Naive thymus-derived CD4-positive, alpha-beta T cell (primary cell): ENCODE data around the gene LCN1. TPM values are rescaled to one million over a fixed set of nuclear protein-coding genes. Genes with fewer than 3 reads are reported as not detected.

Experiments
- ATAC-seq: fragments of 150-1000 bp; cut with Tn5 transposase; 2 replicates; pipeline ENCODE4 v1.10.0; 2021; ENCODE audit warnings: mild to moderate bottlenecking, moderate library complexity
- CTCF ChIA-PET: fragments of 350-600 bp; sonication (Branson Sonifier 250); formaldehyde crosslinking; loops from one replicate; lab custom pipeline; 2021; ENCODE audit warnings: antibody characterized with exemption; lab: Charles Lee
- POLR2A ChIA-PET: fragments of 350-600 bp; sonication (Branson Sonifier 250); formaldehyde crosslinking; loops from one replicate; lab custom pipeline; 2021; ENCODE audit warnings: antibody characterized with exemption, inconsistent platforms; lab: Charles Lee
- DNase-seq, 9 donors: peaks; one replicate each; pipeline versions ENCODE4 v3.0.0 to v3.0.0-alpha.2; 2020 to 2022; ENCODE audit warnings: mixed read lengths in 1 of 9
- H3K27ac ChIP-seq: one replicate; pipeline ENCODE4 v1.7.0; 2013; ENCODE audit warnings: mild to moderate bottlenecking, low read depth, low read length, moderate library complexity
- H3K27me3 ChIP-seq, 2 donors: one replicate each; pipeline ENCODE4 v1.7.0; 2013; ENCODE audit warnings: low read length in 2 of 2, mild to moderate bottlenecking in 2 of 2, moderate library complexity in 2 of 2; ENCODE audit not compliant: control insufficient read depth in 2 of 2, insufficient read depth in 2 of 2
- H3K36me3 ChIP-seq, 3 experiments: 1 replicate in 2 of 3; 2 replicates in 1 of 3; pipeline ENCODE4 v1.7.0; 2013; ENCODE audit warnings: low read length in 3 of 3, mild to moderate bottlenecking in 3 of 3, moderate library complexity in 1 of 3; ENCODE audit not compliant: insufficient read depth in 3 of 3, control insufficient read depth in 2 of 3
- H3K4me1 ChIP-seq, 2 donors: one replicate each; pipeline ENCODE4 v1.7.0; 2013; ENCODE audit warnings: low read length in 2 of 2, mild to moderate bottlenecking in 2 of 2, moderate library complexity in 1 of 2; ENCODE audit not compliant: control insufficient read depth in 2 of 2, insufficient read depth in 2 of 2
- H3K4me3 ChIP-seq: 2 replicates; pipeline ENCODE4 v1.7.0; 2013; ENCODE audit warnings: mild to moderate bottlenecking, low read length
- H3K9me3 ChIP-seq, 3 experiments: 1 replicate in 2 of 3; 2 replicates in 1 of 3; pipeline ENCODE4 v1.7.0; 2013; ENCODE audit warnings: low read length in 3 of 3; ENCODE audit not compliant: control insufficient read depth in 2 of 3
- H3K27ac Mint-ChIP-seq, 9 donors: one replicate each; pipeline ENCODE4 v1.8.0; 2020 to 2022; ENCODE audit warnings: mixed read lengths in 9 of 9, mild to moderate bottlenecking in 8 of 9, moderate library complexity in 5 of 9, inconsistent platforms in 2 of 9
- H3K27me3 Mint-ChIP-seq, 5 donors: one replicate each; pipeline ENCODE4 v1.8.0; 2021 to 2022; ENCODE audit warnings: mixed read lengths in 5 of 5, mild to moderate bottlenecking in 1 of 5
- H3K36me3 Mint-ChIP-seq, 5 donors: one replicate each; pipeline ENCODE4 v1.8.0; 2020 to 2022; ENCODE audit warnings: mixed read lengths in 5 of 5, mild to moderate bottlenecking in 3 of 5, inconsistent platforms in 1 of 5
- H3K4me1 Mint-ChIP-seq, 7 donors: one replicate each; pipeline ENCODE4 v1.8.0; 2020 to 2022; ENCODE audit warnings: mixed read lengths in 7 of 7, mild to moderate bottlenecking in 3 of 7, inconsistent platforms in 1 of 7
- H3K4me3 Mint-ChIP-seq, 10 donors: one replicate each; pipeline ENCODE4 v1.8.0; 2020 to 2022; ENCODE audit warnings: mild to moderate bottlenecking in 10 of 10, mixed read lengths in 10 of 10, moderate library complexity in 6 of 10, inconsistent platforms in 2 of 10
- H3K9me3 Mint-ChIP-seq, 11 donors: one replicate each; pipeline ENCODE4 v1.8.0; 2020 to 2022; ENCODE audit warnings: mixed read lengths in 11 of 11, mild to moderate bottlenecking in 4 of 11, inconsistent platforms in 1 of 11, moderate library complexity in 1 of 11
- intact Hi-C, 2 donors: fragments of 100-400 bp; cut with micrococcal nuclease; formaldehyde crosslinking; loops; one replicate each; pipeline ENCODE4 v1.15.1; 2023
- polyA plus RNA-seq, 2 donors: library from polyadenylated mRNA; unstranded; fragments of 300-500 nt; fragmentation: Illumina TruSeq; gene quantifications; one replicate each; pipeline ENCODE4 v1.2.3, GENCODE V29; 2021
- total RNA-seq, 6 experiments: library from RNA in 5 of 6; stranded (reverse) in 5 of 6; gene quantifications; 1 replicate in 5 of 6; 2 replicates in 1 of 6; pipeline ENCODE4 v1.2.3 and lab custom pipeline; 2021 to 2026

LCN1 gene
- total and polyA plus RNA-seq, 7 experiments from 2014 or later: not detected

- H3K9me3 ChIP-seq: no peaks in the 10 kb centered on the region
- ATAC-seq (no peak), DNase-seq (no peak)
- Mint-ChIP-seq H3K27ac (peak overlapping the region in 6 of 9 donors; percentile 41 to 96 (median 66)), H3K9me3 (no peaks in the 10 kb centered on the region), H3K36me3 (peaks cover 0 to 17% (median 8%) of the 10 kb centered on the region in 5 donors), H3K4me3 (peak overlapping the region; percentile 78 to 95 (median 88)), H3K4me1 (peaks cover 12 to 41% (median 18%) of the 10 kb centered on the region in 7 donors), H3K27me3 (no peaks in the 10 kb centered on the region)
- H3K4me3 ChIP-seq: peak overlapping the region; percentile 91
- intact Hi-C loops: loop anchor here in 1 of 2 donors (5.0 to 10.0 kb wide), 2 partner anchors 1044 to 1337 kb away; partner anchors contain the start of gene RNU6ATAC
- H3K4me1 ChIP-seq: peaks cover 10 to 14% of the 10 kb centered on the region in 2 donors
- peak overlapping the region; percentile 77 for H3K27ac ChIP-seq
- CTCF ChIA-PET: no interaction called here
- no peaks in the 10 kb centered on the region for H3K27me3 ChIP-seq
- POLR2A ChIA-PET: no interaction called here
- H3K36me3 ChIP-seq: peaks cover 0 to 45% (median 0%) of the 10 kb centered on the region in 3 experiments
These were observed 19.7 kb upstream of the LCN1 start for GRCh38 chr9:135501261-135502167.

GRCh38 chr9:135502168-135502872 is 18.9 kb upstream of the LCN1 start:
- ATAC-seq (no peak), DNase-seq (no peak)
- Mint-ChIP-seq H3K36me3 (peaks cover 0 to 17% (median 8%) of the 10 kb centered on the region in 5 donors), H3K27ac (peak overlapping the region in 5 of 9 donors; percentile 17 to 79 (median 59)), H3K4me1 (peaks cover 12 to 41% (median 18%) of the 10 kb centered on the region in 7 donors), H3K27me3 (no peaks in the 10 kb centered on the region), H3K9me3 (no peaks in the 10 kb centered on the region), H3K4me3 (peak overlapping the region; percentile 78 to 95 (median 88))
- no peaks in the 10 kb centered on the region for H3K9me3 ChIP-seq
- intact Hi-C loops: loop anchor here in 1 of 2 donors (5.0 to 10.0 kb wide), 2 partner anchors 1045 to 1338 kb away; partner anchors contain the start of gene RNU6ATAC
- H3K4me1 ChIP-seq: peaks cover 10 to 14% of the 10 kb centered on the region in 2 donors
- H3K4me3 ChIP-seq: no peak overlapping the region
- ChIA-PET POLR2A (no interaction called here), CTCF (no interaction called here)
- peaks cover 0 to 45% (median 0%) of the 10 kb centered on the region in 3 experiments for H3K36me3 ChIP-seq
- H3K27ac ChIP-seq: peak overlapping the region; percentile 77
- no peaks in the 10 kb centered on the region for H3K27me3 ChIP-seq

- peaks cover 0 to 2% (median under 1%) of the 10 kb centered on the region in 11 donors for H3K9me3 Mint-ChIP-seq
- intact Hi-C loops: loop anchor here in 1 of 2 donors (5.0 to 10.0 kb wide), 2 partner anchors 1046 to 1338 kb away; partner anchors contain the start of gene RNU6ATAC
- POLR2A ChIA-PET: no interaction called here
These were observed 18.3 kb upstream of the LCN1 start for GRCh38 chr9:135502873-135503321.

GRCh38 chr9:135503371-135504261 is 17.6 kb upstream of the LCN1 start:
- peaks cover 0 to 45% (median 0%) of the 10 kb centered on the region in 3 experiments for H3K36me3 ChIP-seq
- CTCF ChIA-PET: no interaction called here
- POLR2A ChIA-PET: no interaction called here
- H3K27ac ChIP-seq: no peak overlapping the region
- no peaks in the 10 kb centered on the region for H3K27me3 Mint-ChIP-seq
- peaks cover 0 to 8% (median 0%) of the 10 kb centered on the region in 3 experiments for H3K9me3 ChIP-seq
- peaks cover 0 to 10% (median 4%) of the 10 kb centered on the region in 11 donors for H3K9me3 Mint-ChIP-seq
- intact Hi-C loops: loop anchor here in 1 of 2 donors (5.0 to 10.0 kb wide), 2 partner anchors 1046 to 1339 kb away; partner anchors contain the start of gene RNU6ATAC
- no peaks in the 10 kb centered on the region for H3K27me3 ChIP-seq
- DNase-seq: no peak
- no peak for ATAC-seq
- H3K36me3 Mint-ChIP-seq: peaks cover under 1 to 17% (median 8%) of the 10 kb centered on the region in 5 donors
- no peak overlapping the region for H3K4me3 ChIP-seq
- peak overlapping the region in 8 of 10 donors; percentile 3 to 92 (median 76) for H3K4me3 Mint-ChIP-seq
- H3K4me1 Mint-ChIP-seq: peaks cover 12 to 41% (median 18%) of the 10 kb centered on the region in 7 donors
- peak overlapping the region in 1 of 9 donors; percentile 17 for H3K27ac Mint-ChIP-seq
- H3K4me1 ChIP-seq: peaks cover 10 to 14% of the 10 kb centered on the region in 2 donors

More at GRCh38 chr9:135502873-135503321, 18.3 kb upstream of the LCN1 start:
- Mint-ChIP-seq H3K27me3 (no peaks in the 10 kb centered on the region), H3K27ac (peak overlapping the region in 2 of 9 donors; percentile 17 to 37), H3K4me1 (peaks cover 12 to 41% (median 18%) of the 10 kb centered on the region in 7 donors), H3K36me3 (peaks cover 0 to 17% (median 8%) of the 10 kb centered on the region in 5 donors), H3K4me3 (peak overlapping the region in 8 of 10 donors; percentile 29 to 92 (median 84))
- Histone ChIP-seq H3K4me3 (no peak overlapping the region), H3K4me1 (peaks cover 10 to 14% of the 10 kb centered on the region in 2 donors), H3K27me3 (no peaks in the 10 kb centered on the region), H3K9me3 (peaks cover 0 to 1% (median 0%) of the 10 kb centered on the region in 3 experiments), H3K36me3 (peaks cover 0 to 45% (median 0%) of the 10 kb centered on the region in 3 experiments), H3K27ac (no peak overlapping the region)
- DNase-seq (no peak), ATAC-seq (no peak)
- CTCF ChIA-PET: no interaction called here

- intact Hi-C loops: loop anchor here in 1 of 2 donors (5.0 to 10.0 kb wide), 2 partner anchors 1047 to 1340 kb away; partner anchors contain the start of gene RNU6ATAC
These were observed 16.7 kb upstream of the LCN1 start for GRCh38 chr9:135504262-135505243.

More at GRCh38 chr9:135504262-135505243, 16.7 kb upstream of the LCN1 start:
- ChIA-PET POLR2A (no interaction called here), CTCF (interaction anchor here (1.3 kb wide), 1 partner anchor 15 kb away, joined by 4 read pairs; no protein-coding TSS in a partner anchor)
- Histone ChIP-seq H3K9me3 (peaks cover 0 to 12% (median 0%) of the 10 kb centered on the region in 3 experiments), H3K27ac (no peak overlapping the region), H3K36me3 (peaks cover 0 to 45% (median 0%) of the 10 kb centered on the region in 3 experiments), H3K27me3 (no peaks in the 10 kb centered on the region), H3K4me3 (no peak overlapping the region), H3K4me1 (peaks cover 10 to 14% of the 10 kb centered on the region in 2 donors)
- Mint-ChIP-seq H3K4me1 (peaks cover 12 to 34% (median 18%) of the 10 kb centered on the region in 7 donors), H3K36me3 (peaks cover 3 to 23% (median 11%) of the 10 kb centered on the region in 5 donors), H3K27ac (no peak overlapping the region), H3K27me3 (peaks cover 0 to 5% (median 0%) of the 10 kb centered on the region in 5 donors), H3K4me3 (no peak overlapping the region), H3K9me3 (peaks cover 5 to 19% (median 10%) of the 10 kb centered on the region in 11 donors)
- ATAC-seq (peak; percentile 35), DNase-seq (peak in 8 of 9 donors; percentile 32 to 57 (median 39))
